NCI-H2196 treated with DMSO at 0.1 percent for 48 hours (cell line): ENCODE data around the gene TSPAN5.
"Not testable (repeated sequence)": the region's sequence is repeated elsewhere in the genome, so short reads cannot be mapped to it uniquely, and the experiment has no call there.

Experiments used
- DNase-seq: peaks from one replicate; lab custom pipeline; 2025; ENCODE audit not compliant: unreplicated experiment; lab: John Stamatoyannopoulos, UW

The TSPAN5 gene

GRCh38 chr4:98558471-98559169 is 99.8 kb downstream of the TSPAN5 start:
- no peak for DNase-seq

- no peak for DNase-seq
These were observed 101.1 kb downstream of the TSPAN5 start for GRCh38 chr4:98557194-98557892.

- DNase-seq, result no peak
These were observed 102.0 kb downstream of the TSPAN5 start for GRCh38 chr4:98556451-98556850.

GRCh38 chr4:98555798-98556445 is 102.5 kb downstream of the TSPAN5 start:
- DNase-seq, result no peak

GRCh38 chr4:98546910-98547594 is 111.4 kb downstream of the TSPAN5 start:
- DNase-seq, result no peak

DNA sequence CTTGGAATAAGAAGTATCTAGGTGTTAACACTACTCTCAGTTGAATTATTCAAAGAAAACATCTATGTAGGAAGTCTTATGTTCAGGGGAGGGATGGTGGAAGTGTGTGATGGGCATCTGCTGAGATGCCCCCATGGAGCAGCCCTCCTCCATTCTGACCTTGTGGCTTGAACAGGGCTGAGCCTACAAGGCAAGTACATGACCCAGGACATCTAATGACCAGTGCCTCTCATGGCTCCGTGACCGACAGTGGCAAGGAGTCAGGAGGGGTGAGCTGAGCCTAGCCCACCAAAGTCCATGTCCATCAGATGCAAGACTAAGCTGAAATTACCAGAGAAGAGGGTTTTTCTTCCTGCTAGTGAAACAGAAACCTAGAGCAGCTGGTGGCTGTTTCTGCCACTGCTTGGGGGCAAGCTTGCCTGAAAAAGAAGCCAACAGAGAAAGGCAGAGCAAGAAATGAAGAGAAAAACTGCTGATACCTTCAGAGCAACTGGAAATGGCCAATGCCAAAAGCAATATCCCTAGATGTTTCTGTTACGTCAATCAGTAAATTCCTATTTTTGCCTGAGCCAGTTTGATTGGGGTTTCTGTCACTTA is 113.5 kb downstream of the TSPAN5 start:
- DNase-seq, result no peak

DNA sequence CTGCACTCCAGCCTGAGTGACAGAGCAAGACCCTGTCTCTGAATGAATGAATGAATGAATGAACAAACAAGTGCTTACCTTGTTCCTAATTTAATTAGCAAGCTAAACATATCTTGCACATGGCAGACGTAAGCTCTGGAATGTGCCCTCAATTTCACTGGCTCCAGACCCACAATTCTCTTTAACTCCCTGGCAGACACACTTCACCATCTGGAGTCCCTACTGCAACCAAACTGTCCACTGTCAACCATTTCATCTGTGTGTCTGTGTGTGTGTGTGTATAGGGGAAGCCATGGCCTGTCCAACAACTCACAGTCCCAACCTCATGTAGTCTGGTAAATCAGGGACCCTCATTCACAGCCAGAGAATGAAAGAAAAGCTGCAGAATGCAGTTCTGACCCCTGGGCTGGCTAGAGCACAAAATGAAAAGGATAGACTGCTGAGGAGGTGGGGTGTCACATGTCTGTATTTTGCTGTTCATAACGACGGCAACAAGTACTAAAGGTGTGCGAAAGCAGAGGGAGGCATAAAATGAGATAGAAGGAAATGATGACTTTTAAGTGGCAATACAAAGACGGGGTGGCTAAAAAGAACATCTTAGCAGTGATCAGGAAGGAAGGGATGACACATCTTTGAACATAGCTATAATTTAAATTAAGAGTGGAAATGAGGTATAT is 114.1 kb downstream of the TSPAN5 start:
- DNase-seq, result no peak

DNA sequence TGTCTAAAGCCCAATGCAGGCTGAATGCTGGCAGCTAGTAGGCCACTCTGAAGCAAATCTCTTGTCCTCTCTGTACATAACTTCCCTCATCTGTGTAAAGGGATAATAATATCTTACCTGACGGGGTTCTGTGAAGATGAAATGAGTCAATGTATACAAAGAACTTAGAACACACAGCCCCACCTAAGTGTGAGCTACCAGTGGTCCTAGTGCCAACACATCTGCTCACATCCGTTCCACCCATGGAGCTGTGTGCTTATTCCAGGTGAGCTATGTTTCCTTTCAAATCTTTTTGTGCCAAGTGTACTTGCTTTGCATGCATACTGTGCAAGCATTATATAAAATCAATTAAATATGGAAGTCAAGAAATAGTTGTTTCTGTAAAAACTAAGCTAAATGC is 116.4 kb downstream of the TSPAN5 start:
- DNase-seq, result no peak

DNA sequence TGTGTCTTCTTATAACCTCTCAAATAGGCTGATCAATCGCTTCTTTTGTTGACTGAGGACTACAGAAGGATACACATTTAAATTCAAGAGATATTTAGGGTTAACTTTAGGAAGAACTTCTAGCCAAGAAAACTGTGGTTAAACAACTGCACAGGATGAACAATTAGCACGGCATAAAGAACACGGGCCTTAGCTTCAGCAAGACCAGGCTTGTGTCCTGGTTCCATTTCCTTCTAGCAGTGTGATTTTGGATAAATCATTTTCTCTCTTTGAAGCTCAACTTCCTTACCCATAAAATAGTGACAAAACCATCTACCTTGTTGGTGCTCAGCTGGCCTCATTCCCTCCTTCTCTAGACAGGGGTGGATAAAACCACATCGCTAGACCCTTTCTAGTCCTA is 117.6 kb downstream of the TSPAN5 start:
- no peak for DNase-seq

GRCh38 chr4:98539741-98540140 is 118.7 kb downstream of the TSPAN5 start:
- no peak for DNase-seq

DNA sequence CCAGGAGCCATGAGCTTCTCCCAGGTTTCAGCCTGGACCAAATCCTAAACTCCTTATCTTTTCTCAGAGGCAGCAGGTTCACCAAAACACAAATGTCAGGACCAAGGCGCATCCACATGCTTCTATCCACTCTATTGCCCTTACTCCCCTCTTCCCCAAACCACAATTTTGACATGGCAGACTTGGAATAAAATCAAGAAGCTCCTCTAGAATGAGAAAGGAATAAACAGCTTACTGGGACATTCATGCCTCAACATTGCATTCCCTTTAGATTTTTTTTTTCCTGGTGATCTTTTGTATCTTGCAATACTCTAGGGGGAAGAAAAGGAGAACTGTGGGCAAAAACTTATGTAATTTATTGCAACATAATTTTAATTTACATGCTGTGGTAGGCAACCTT is 119.1 kb downstream of the TSPAN5 start:
- DNase-seq, result no peak

- DNase-seq, result no peak
These were observed 121.8 kb downstream of the TSPAN5 start for GRCh38 chr4:98536631-98537030.

DNA sequence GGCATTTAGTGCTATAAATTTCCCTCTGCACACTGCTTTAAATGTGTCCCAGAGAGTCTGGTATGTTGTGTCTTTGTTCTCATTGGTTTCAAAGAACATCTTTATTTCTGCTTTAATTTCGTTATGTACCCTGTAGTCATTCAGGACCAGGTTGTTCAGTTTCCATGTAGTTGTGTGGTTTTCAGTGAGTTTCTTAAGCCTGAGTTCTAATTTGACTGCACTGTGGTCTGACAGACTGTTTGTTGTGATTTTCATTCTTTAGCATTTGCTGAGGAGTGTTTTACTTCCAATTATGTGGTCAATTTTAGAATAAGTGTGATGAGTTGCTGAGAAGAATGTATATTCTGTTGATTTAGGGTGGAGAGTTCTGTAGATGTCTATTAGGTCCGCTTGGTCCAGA is 124.3 kb downstream of the TSPAN5 start:
- not testable (repeated sequence) for DNase-seq

GRCh38 chr4:98530572-98530971 is 127.8 kb downstream of the TSPAN5 start:
- DNase-seq, result no peak

- DNase-seq, result no peak
These were observed 128.3 kb downstream of the TSPAN5 start for GRCh38 chr4:98529970-98530569.

- DNase-seq, result no peak
These were observed 129.5 kb downstream of the TSPAN5 start for GRCh38 chr4:98528882-98529281.

- no peak for DNase-seq
These were observed 130.7 kb downstream of the TSPAN5 start for GRCh38 chr4:98527534-98528269.

DNA sequence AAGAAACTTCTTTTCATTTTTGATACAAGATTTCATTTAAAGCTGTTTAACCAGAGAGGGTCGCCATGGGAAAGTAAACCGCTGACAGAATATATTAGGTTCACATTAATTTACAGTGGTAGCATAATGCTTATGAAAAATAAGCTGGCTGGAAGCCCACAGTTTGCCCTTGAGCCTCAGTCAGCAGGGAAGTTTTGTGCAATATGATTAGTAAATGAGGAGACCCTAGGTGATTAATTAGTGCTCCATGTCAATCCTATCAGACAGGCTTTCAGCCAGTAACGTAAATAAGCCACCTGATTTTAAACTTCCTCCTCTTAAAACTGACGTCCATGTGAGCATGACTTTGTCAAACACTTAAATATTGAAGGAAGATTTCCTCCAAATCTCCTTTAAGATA is 134.2 kb downstream of the TSPAN5 start:
- no peak for DNase-seq

GRCh38 chr4:98522636-98523395 is 135.6 kb downstream of the TSPAN5 start:
- DNase-seq, result no peak
